Measurements from ENCODE around the gene PSPC1.
"Not testable (repeated sequence)": the region's sequence is repeated elsewhere in the genome, so short reads cannot be mapped to it uniquely, and the experiment has no call there.

PSPC1 gene

GRCh38 chr13:19766591-19766990 lies 16.2 kb downstream of the PSPC1 start:
- DNase-seq (ENCODE audit: extremely low read depth in 1 of 2, low read depth in 1 of 2) = no peak

GRCh38 chr13:19764237-19764636 lies 18.5 kb downstream of the PSPC1 start:
- no peak for DNase-seq (ENCODE audit: extremely low read depth in 1 of 2, low read depth in 1 of 2)

GRCh38 chr13:19763618-19764017 lies 19.1 kb downstream of the PSPC1 start:
- no peak for DNase-seq (ENCODE audit: extremely low read depth in 1 of 2, low read depth in 1 of 2)

GRCh38 chr13:19759669-19760068 lies 23.1 kb downstream of the PSPC1 start:
- DNase-seq (ENCODE audit: extremely low read depth in 1 of 2, low read depth in 1 of 2) = no peak

GRCh38 chr13:19742643-19743042 lies 40.1 kb downstream of the PSPC1 start:
- no peak for DNase-seq (ENCODE audit: extremely low read depth in 1 of 2, low read depth in 1 of 2)

GRCh38 chr13:19737844-19738557 lies 44.7 kb downstream of the PSPC1 start:
- DNase-seq (ENCODE audit: extremely low read depth in 1 of 2, low read depth in 1 of 2) = no peak

GRCh38 chr13:19726611-19727010 lies 56.1 kb downstream of the PSPC1 start:
- DNase-seq (ENCODE audit: extremely low read depth in 1 of 2, low read depth in 1 of 2) = no peak

- no peak for DNase-seq (ENCODE audit: extremely low read depth in 1 of 2, low read depth in 1 of 2)
Observed at GRCh38 chr13:19725320-19725719, 57.4 kb downstream of the PSPC1 start.

- DNase-seq (ENCODE audit: extremely low read depth in 1 of 2, low read depth in 1 of 2) = no peak
Observed at GRCh38 chr13:19720039-19720438, 62.7 kb downstream of the PSPC1 start.

GRCh38 chr13:19713186-19713965 lies 69.4 kb downstream of the PSPC1 start:
- no peak for DNase-seq (ENCODE audit: extremely low read depth in 1 of 2, low read depth in 1 of 2)

GRCh38 chr13:19709782-19710181 lies 73.0 kb downstream of the PSPC1 start:
- not testable (repeated sequence) for DNase-seq (ENCODE audit: extremely low read depth in 1 of 2, low read depth in 1 of 2)

- DNase-seq (ENCODE audit: extremely low read depth in 1 of 2, low read depth in 1 of 2) = not testable (repeated sequence)
Observed at GRCh38 chr13:19709039-19709438, 73.7 kb downstream of the PSPC1 start.

- DNase-seq (ENCODE audit: extremely low read depth in 1 of 2, low read depth in 1 of 2) = not testable (repeated sequence)
Observed at GRCh38 chr13:19704256-19704655, 78.5 kb downstream of the PSPC1 start.

- not testable (repeated sequence) for DNase-seq (ENCODE audit: extremely low read depth in 1 of 2, low read depth in 1 of 2)
Observed at GRCh38 chr13:19701619-19702018, 81.1 kb downstream of the PSPC1 start.

GRCh38 chr13:19700963-19701362 lies 81.8 kb downstream of the PSPC1 start:
- not testable (repeated sequence) for DNase-seq (ENCODE audit: extremely low read depth in 1 of 2, low read depth in 1 of 2)

- no peak for DNase-seq (ENCODE audit: extremely low read depth in 1 of 2, low read depth in 1 of 2)
Observed at GRCh38 chr13:19695829-19696228, 86.9 kb downstream of the PSPC1 start.

GRCh38 chr13:19695428-19695827 lies 87.3 kb downstream of the PSPC1 start:
- DNase-seq (ENCODE audit: extremely low read depth in 1 of 2, low read depth in 1 of 2) = no peak

- DNase-seq (ENCODE audit: extremely low read depth in 1 of 2, low read depth in 1 of 2) = not testable (repeated sequence)
Observed at GRCh38 chr13:19691447-19691846, 91.3 kb downstream of the PSPC1 start.

GRCh38 chr13:19685437-19685836 lies 97.3 kb downstream of the PSPC1 start:
- no peak for DNase-seq (ENCODE audit: extremely low read depth in 1 of 2, low read depth in 1 of 2)

- DNase-seq (ENCODE audit: extremely low read depth in 1 of 2, low read depth in 1 of 2) = no peak
Observed at GRCh38 chr13:19685034-19685433, 97.7 kb downstream of the PSPC1 start.

GRCh38 chr13:19681517-19681916 lies 101.2 kb downstream of the PSPC1 start:
- DNase-seq (ENCODE audit: extremely low read depth in 1 of 2, low read depth in 1 of 2) = no peak

- DNase-seq (ENCODE audit: extremely low read depth in 1 of 2, low read depth in 1 of 2) = no peak
Observed at GRCh38 chr13:19680751-19681150, 102.0 kb downstream of the PSPC1 start.

Data from stimulated activated CD8-positive, alpha-beta memory T cell treated with anti-CD3 and anti-CD28 coated beads, Interleukin-7, amount 100 ng/mL, for 48 hours (primary cell).